NCI-H748 treated with DMSO at 0.1 percent for 48 hours (cell line): ENCODE results near the gene CDH2.

Experiments
- DNase-seq: peaks from one replicate; lab custom pipeline; 2025; lab: John Stamatoyannopoulos, UW

Gene CDH2

GRCh38 chr18:28127763-28128658, 48.9 kb downstream of the CDH2 start:
- DNase-seq, result no peak

DNA sequence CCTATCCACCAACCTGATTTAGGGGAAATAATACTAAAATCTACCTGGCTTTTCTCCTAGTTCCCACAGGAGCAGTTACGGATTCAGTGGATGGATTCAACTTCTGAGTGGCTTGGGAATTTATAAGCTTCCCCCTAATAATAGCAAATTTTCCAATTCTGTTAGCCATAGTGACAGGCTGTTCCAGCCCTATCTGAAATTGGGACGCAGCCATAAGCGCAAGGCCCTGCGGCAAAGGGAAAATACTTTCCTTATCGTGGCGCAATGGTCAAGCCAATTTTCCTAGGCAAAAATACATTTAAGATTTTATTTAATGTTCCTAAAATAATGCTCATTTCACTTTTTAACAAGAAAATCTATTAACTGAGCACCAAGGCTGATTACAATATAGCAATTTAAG, 49.7 kb downstream of the CDH2 start:
- DNase-seq, result no peak

- no peak for DNase-seq
These were observed 50.2 kb downstream of the CDH2 start for GRCh38 chr18:28126768-28127167.

GRCh38 chr18:28125051-28125450, 51.9 kb downstream of the CDH2 start:
- DNase-seq, result no peak

- no peak for DNase-seq
These were observed 52.5 kb downstream of the CDH2 start for GRCh38 chr18:28124131-28125029.

GRCh38 chr18:28123401-28124030, 53.4 kb downstream of the CDH2 start:
- DNase-seq, result no peak

DNA sequence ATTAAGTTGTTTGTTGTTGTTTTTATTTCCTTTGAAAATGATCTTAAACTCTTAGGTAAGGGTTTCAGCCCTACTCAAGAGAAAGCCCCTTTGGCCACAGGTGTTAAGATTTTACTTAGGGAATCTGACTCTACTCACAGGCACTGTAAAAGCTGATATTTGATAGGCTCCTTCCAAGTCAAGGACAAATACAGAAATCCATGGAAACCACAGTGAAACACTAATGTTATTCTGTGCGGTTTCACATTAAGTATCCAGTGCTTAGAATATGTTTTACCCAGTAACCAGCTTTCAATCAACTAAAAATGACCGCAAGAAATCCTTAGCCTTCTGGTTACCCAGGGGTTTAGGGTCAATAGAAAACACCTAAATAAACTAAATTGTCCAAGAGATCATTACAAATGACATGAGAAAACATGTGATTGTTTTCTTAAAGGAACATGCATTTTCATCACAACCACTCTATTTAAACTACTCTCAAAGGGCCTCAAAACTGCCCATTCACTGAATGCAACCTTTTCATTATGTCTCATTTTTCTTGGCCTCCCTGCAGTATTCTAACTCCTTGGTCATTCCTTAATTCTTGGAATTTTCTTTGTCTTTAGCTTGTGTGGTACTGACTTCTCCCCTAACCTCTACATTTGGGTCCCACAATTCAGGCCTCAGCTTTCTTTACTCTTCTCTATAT, 56.0 kb downstream of the CDH2 start:
- no peak for DNase-seq

DNA sequence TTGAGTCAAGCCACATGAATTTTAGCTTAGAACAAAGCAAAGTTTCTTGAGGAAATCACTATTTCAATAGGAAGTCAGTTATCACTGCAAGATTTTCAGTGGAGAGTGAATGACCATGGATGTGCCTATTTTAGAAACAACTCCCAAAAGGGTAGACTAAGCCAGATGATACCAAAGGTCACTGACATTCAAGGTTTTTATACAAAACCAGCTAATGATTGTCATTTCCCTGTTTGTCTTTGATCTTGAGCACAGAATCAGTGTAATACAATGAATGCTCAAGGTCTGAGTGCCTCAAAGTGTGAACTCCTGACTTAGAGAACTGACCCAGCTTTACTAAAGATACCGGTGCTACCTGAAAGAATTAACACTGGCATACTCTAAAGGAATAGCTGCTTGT, 60.5 kb downstream of the CDH2 start:
- DNase-seq, result no peak

DNA sequence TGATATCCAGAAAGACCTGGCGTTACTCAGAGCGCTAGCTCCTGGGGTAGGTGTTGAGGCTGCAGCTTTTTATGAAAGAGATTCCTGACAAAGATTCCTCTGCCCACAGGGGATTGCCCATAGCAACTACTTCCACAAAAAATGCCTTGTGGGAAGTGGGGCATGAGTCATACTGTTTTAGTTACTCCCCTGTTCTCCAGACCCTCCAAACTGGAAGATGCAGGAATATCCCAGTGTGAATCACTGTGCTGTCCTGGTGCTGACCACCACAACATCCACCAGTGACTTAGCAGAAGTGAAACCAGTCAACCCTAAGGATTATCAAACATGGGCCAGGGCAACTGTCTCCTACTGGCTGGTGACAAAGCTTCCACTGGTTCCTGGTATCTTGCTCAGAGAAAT, 61.8 kb downstream of the CDH2 start:
- DNase-seq, result no peak

DNA sequence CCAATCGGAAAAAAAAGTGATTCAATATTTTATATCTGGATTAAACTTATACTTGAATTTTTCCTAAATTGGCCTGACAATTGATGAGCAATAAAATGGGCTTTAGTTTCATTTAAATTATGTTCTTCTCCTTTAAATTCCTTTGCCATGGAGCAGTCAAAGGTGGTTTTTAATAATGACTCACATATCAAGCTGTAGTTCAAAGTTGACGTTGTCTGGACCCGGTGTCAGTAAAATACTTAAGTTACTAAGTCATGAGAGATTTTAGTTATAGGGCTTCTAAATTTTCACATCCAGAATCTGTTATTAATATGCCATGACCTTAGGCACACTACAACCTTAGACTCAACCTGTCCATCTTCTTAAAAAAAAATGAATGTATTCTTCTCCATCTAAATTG, 62.5 kb downstream of the CDH2 start:
- DNase-seq, result no peak

GRCh38 chr18:28113271-28114029, 63.5 kb downstream of the CDH2 start:
- no peak for DNase-seq

DNA sequence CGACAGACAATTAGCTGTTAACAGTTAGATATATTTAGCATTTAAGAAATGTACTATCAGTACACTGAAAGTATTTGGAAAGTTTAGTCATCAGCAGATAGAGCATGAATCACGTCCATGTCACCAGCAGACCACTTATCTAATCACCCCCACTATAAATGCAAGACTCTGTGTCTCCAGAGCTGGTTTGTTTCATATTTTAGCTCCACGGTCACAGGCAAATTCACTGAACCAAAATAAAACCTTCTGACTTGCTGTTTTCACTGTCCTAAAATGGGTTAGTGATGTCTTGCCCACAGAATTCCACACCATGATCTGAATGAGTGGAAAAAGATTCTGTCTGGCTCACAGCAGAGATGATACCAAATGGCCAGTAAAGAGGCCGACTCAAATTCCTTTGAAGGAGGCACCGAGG, 64.9 kb downstream of the CDH2 start:
- no peak for DNase-seq

GRCh38 chr18:28110924-28111323, 66.0 kb downstream of the CDH2 start:
- DNase-seq, result no peak

DNA sequence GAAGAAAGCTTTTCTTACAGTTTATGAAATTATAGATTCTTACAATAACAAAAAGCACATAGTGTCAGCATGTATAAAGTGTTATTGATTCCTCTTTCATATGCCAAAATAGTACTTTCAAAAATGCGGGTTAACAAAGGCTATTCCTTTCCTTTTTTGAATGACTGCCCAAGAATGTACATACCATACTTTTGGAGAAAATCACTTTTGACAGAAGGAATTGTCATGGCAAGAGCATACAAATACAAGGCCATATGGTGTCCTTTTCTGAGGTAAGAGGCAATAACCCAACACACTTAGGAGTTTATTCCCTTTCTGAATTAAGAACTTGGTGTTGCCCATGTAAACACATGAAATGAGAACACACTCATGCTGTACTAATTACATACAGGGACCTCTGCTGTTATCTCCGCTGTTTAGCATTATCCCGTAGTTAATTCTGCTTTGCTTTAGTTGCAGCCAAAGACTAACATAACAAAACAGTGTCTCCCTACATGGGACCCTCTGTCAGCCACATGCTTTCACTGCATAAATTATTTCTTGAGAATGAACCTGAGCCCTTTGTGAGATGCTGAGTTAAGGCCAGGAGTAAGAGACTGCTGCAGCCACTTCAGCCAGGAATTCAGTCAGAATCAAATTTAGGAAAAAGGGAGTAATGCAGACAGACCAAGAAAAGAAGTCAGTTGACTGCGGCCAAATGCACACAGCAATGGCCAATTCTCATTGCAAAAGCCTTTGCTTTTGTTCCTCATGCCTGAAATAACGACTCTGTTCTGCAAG, 67.0 kb downstream of the CDH2 start:
- DNase-seq, result no peak

DNA sequence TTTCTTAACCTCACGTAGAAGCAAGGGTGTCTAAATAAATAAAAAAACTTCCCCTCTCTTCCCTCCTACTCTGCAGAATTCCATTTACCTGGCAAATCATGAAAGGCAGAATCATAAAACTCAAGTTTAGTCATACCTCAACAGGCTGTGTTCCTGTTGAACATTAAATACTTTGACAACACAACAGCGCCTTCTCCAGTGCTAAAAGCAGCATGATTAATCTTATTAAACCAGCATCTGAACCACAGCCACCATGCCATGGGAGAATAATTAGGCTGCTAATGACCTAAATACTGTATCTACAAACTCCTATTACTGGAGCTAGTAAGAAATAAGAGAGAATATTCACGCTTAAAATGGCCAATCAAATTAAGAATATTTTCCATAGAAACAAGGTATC, 68.1 kb downstream of the CDH2 start:
- DNase-seq, result no peak

DNA sequence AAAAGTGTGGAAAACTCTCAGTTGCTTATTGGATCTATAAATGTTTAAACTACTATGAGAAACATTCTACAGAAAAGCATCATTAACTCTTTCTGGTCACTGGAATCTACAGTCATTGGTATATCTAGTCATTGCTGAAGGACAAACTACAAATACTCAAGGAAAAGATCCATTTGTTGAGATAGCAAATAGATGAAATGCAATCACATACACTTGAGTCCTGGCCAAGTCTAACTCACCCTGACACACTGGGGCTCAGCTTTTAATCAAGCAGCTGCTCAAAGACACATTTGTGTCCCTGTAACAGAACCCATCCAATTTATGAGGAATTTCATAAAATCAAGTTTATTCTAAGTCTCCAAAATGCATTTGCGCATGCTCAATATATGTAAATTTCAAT, 68.7 kb downstream of the CDH2 start:
- DNase-seq, result no peak

- DNase-seq, result no peak
These were observed 77.7 kb downstream of the CDH2 start for GRCh38 chr18:28099237-28099636.

GRCh38 chr18:28095631-28096030, 81.3 kb downstream of the CDH2 start:
- no peak for DNase-seq

- DNase-seq, result no peak
These were observed 81.9 kb downstream of the CDH2 start for GRCh38 chr18:28095041-28095440.

DNA sequence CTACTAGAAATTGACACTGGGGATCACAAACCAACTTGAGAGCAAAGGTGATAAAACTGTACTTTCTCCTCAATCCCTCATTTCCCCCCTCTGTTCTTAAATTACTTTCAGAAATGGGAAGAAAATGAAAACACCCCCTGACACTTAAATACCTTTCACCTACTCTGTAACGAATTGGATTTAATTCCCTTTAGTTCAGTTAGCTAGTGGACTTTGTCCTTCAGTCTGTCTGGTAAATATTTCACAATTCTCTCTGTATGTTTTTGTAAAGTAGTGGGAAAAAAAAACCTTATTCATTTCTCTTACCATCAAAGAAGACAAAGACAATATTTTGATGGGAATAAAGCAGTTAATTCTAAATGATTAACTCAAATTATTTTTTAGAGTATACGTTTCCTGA, 85.7 kb downstream of the CDH2 start:
- no peak for DNase-seq
